Cardiac muscle cell (in vitro differentiated cells and primary cell): ENCODE measurements around the gene GRK5. TPM values are rescaled to one million over a fixed set of nuclear protein-coding genes. Genes with fewer than 3 reads are reported as not detected.

Source experiments
- DNase-seq, 2 donors: peaks; one replicate each; pipeline versions ENCODE4 v3.0.0 to v3.0.0-alpha.2; 2010 to 2017; ENCODE audit warnings: low read depth in 1 of 2, low spot score in 1 of 2
- H3K27ac ChIP-seq: fragments of 200-600 bp; sonication (generic); 2 replicates; pipeline ENCODE4 v1.5.1; 2016
- H3K27me3 ChIP-seq: fragments of 200-600 bp; sonication (generic); 2 replicates; pipeline ENCODE4 v1.6.0; 2016; ENCODE audit warnings: control low read depth
- H3K36me3 ChIP-seq: fragments of 200-600 bp; sonication (generic); 2 replicates; pipeline ENCODE4 v1.5.1; 2016; ENCODE audit warnings: control low read depth
- H3K4me1 ChIP-seq: fragments of 200-600 bp; sonication (generic); 2 replicates; pipeline ENCODE4 v1.8.1; 2017; ENCODE audit warnings: low read depth, mild to moderate bottlenecking, mixed run types
- H3K4me3 ChIP-seq: fragments of 200-600 bp; sonication (generic); 2 replicates; pipeline ENCODE4 v1.5.1; 2016; ENCODE audit warnings: mild to moderate bottlenecking
- H3K9me3 ChIP-seq: fragments of 200-600 bp; sonication (generic); 2 replicates; pipeline ENCODE4 v1.5.1; 2017; ENCODE audit warnings: low read depth, mild to moderate bottlenecking, control low read depth
- CTCF ChIP-seq: IDR thresholded peaks from 2 replicates; pipeline ENCODE4 v1.5.1; 2012; ENCODE audit warnings: low read depth, mild to moderate bottlenecking, low read length
- polyA plus RNA-seq: library from polyadenylated mRNA; unstranded; fragments of >200 nt; fragmentation: Nextera tagmentation; extraction: Ambion mirVana; gene quantifications from 2 replicates; pipeline ENCODE4 v1.2.1, GENCODE V29; 2016
- total RNA-seq: library from RNA; depleted of rRNA; stranded (reverse); fragments of >200 nt; gene quantifications from 2 replicates; pipeline ENCODE4 v1.2.3, GENCODE V29; 2016

GRK5 gene
- total and polyA plus RNA-seq, 2 experiments from 2014 or later = 3.5 to 18.3 TPM

- Histone ChIP-seq H3K36me3 (no peaks in the 10 kb centered on the region), H3K4me3 (no peak overlapping the region), H3K4me1 (no peaks in the 10 kb centered on the region), H3K9me3 (no peaks in the 10 kb centered on the region), H3K27me3 (no peaks in the 10 kb centered on the region), H3K27ac (no peak overlapping the region)
- DNase-seq = no peak
- no peak for TF ChIP-seq CTCF
These were observed 244.0 kb downstream of the GRK5 start for GRCh38 chr10:119451300-119451896.

- no peaks in the 10 kb centered on the region for H3K36me3 ChIP-seq
These were observed 245.0 kb downstream of the GRK5 start for GRCh38 chr10:119452396-119452795.

GRCh38 chr10:119453313-119453712, 245.9 kb downstream of the GRK5 start:
- Histone ChIP-seq H3K4me1 (no peaks in the 10 kb centered on the region), H3K9me3 (no peaks in the 10 kb centered on the region), H3K27ac (no peak overlapping the region), H3K27me3 (no peaks in the 10 kb centered on the region), H3K4me3 (no peak overlapping the region), H3K36me3 (no peaks in the 10 kb centered on the region)
- TF ChIP-seq CTCF = no peak
- DNase-seq = no peak

More at GRCh38 chr10:119452396-119452795, 245.0 kb downstream of the GRK5 start:
- H3K27me3 ChIP-seq = no peaks in the 10 kb centered on the region
- TF ChIP-seq CTCF = no peak
- no peak for DNase-seq
- no peaks in the 10 kb centered on the region for H3K4me1 ChIP-seq
- H3K4me3 ChIP-seq = no peak overlapping the region
- no peaks in the 10 kb centered on the region for H3K9me3 ChIP-seq
- H3K27ac ChIP-seq = no peak overlapping the region

GRCh38 chr10:119454316-119454715, 246.9 kb downstream of the GRK5 start:
- H3K4me3 ChIP-seq = no peak overlapping the region
- no peaks in the 10 kb centered on the region for H3K9me3 ChIP-seq
- no peak overlapping the region for H3K27ac ChIP-seq
- H3K4me1 ChIP-seq = no peaks in the 10 kb centered on the region
- DNase-seq = no peak
- no peaks in the 10 kb centered on the region for H3K36me3 ChIP-seq
- TF ChIP-seq CTCF = no peak
- no peaks in the 10 kb centered on the region for H3K27me3 ChIP-seq

GRCh38 chr10:119454990-119455389, 247.6 kb downstream of the GRK5 start:
- Histone ChIP-seq H3K27me3 (no peaks in the 10 kb centered on the region), H3K4me3 (no peak overlapping the region), H3K9me3 (no peaks in the 10 kb centered on the region), H3K4me1 (no peaks in the 10 kb centered on the region), H3K36me3 (no peaks in the 10 kb centered on the region), H3K27ac (no peak overlapping the region)
- TF ChIP-seq CTCF = no peak
- no peak for DNase-seq
